Activated CD4-positive, alpha-beta T cell treated with anti-CD3 and anti-CD28 coated beads, Interleukin-2, amount 10 ng/mL, durations not matched to agents 7 days and 5 days (primary cell): ENCODE data around the gene FPR3. TPM values are rescaled to one million over a fixed set of nuclear protein-coding genes. Genes with fewer than 3 reads are reported as not detected.

Experiments used
- CTCF ChIA-PET: fragments of 350-600 bp; sonication (Branson Sonifier 250); formaldehyde crosslinking; loops from one replicate; lab custom pipeline; 2021; ENCODE audit warnings: antibody characterized with exemption; lab: Charles Lee
- POLR2A ChIA-PET: fragments of 350-600 bp; sonication (Branson Sonifier 250); formaldehyde crosslinking; loops from one replicate; lab custom pipeline; 2021; ENCODE audit warnings: antibody characterized with exemption; lab: Charles Lee
- DNase-seq: peaks from one replicate; pipeline ENCODE4 v3.0.0-alpha.2; 2020
- H3K27ac Mint-ChIP-seq: one replicate; pipeline ENCODE4 v1.8.0; 2021; ENCODE audit warnings: mild to moderate bottlenecking, moderate library complexity, mixed read lengths
- H3K27me3 Mint-ChIP-seq: one replicate; pipeline ENCODE4 v1.8.0; 2021; ENCODE audit warnings: mixed read lengths
- H3K36me3 Mint-ChIP-seq: one replicate; pipeline ENCODE4 v1.8.0; 2021; ENCODE audit warnings: low read depth, mixed read lengths
- H3K4me1 Mint-ChIP-seq: one replicate; pipeline ENCODE4 v1.8.0; 2021; ENCODE audit warnings: mixed read lengths
- H3K4me3 Mint-ChIP-seq: one replicate; pipeline ENCODE4 v1.8.0; 2021; ENCODE audit warnings: mild to moderate bottlenecking, moderate library complexity, mixed read lengths
- H3K9me3 Mint-ChIP-seq: one replicate; pipeline ENCODE4 v1.8.0; 2021; ENCODE audit warnings: mixed read lengths
- total RNA-seq, 2 experiments: library from RNA; stranded (reverse); gene quantifications; one replicate each; pipeline ENCODE4 v1.2.3, GENCODE V29; 2021

Gene FPR3
- total RNA-seq, 2 experiments from 2014 or later = not detected

GRCh38 chr19:51786646-51787494 lies 8.1 kb upstream of the FPR3 start:
- Mint-ChIP-seq H3K27me3 (no peaks in the 10 kb centered on the region), H3K4me1 (no peaks in the 10 kb centered on the region), H3K27ac (no peak overlapping the region), H3K4me3 (no peak overlapping the region), H3K9me3 (peaks cover 13% of the 10 kb centered on the region), H3K36me3 (no peaks in the 10 kb centered on the region)
- ChIA-PET POLR2A (no interaction called here), CTCF (interaction anchor here (0.6 kb wide), 1 partner anchor 74 kb away, joined by 4 read pairs; no protein-coding TSS in a partner anchor)
- no peak for DNase-seq

DNA sequence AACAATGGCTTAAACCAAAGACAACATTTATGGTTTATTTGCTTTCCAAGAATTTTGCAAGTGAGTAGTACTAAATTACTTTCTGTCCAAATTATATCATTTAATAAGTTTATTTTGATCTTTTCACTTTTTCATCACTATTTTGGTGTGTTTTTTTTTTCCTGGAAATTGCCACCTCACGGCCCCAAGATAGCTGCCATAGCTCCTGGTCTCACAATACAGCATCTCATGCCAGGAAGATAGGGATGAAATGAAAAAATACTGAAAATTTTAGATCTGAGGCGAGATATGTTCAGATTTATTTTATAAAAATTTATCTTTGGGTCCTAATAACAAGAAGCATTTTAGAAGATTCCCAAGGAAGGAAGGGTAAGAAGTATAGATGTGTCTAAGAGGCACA lies 6.9 kb upstream of the FPR3 start:
- CTCF ChIA-PET = no interaction called here
- Mint-ChIP-seq H3K36me3 (no peaks in the 10 kb centered on the region), H3K27ac (no peak overlapping the region), H3K4me3 (no peak overlapping the region), H3K27me3 (no peaks in the 10 kb centered on the region), H3K4me1 (no peaks in the 10 kb centered on the region), H3K9me3 (peaks cover 19% of the 10 kb centered on the region)
- DNase-seq = no peak
- POLR2A ChIA-PET = no interaction called here

DNA sequence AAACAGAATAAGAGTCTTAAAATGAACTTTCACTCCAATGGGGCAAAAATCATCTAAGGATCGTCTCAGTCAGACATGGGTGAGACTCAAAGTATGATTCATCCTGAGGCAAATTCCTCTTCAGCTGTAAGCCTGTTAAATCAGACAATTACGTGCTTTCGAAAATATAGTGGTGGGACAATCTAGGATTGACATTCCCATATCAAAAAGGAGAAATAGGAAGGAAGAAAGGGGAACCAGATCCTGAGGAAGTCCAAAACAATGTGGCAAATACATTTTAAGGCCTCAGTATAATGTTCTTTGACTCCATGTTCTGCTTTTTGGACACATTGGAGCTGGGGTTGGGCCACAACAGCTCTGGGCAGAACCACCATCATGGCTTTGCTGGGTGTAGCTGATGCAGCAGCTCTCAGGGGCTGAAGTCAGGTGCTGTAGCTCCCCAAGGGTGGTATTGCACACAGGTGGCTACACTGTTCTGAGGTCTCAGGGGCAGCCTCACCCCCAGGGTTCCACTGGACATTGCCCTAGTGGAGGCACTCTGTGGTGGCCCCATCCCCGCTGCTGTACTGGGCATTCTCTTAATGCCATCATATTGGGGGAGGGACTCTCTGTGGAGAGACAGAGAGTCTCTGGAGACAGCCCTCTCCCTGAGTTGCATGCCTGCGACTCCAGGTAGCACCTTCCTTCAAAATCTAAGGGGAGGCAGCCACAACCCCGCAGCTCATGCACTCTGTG lies 5.7 kb upstream of the FPR3 start:
- H3K36me3 Mint-ChIP-seq = no peaks in the 10 kb centered on the region
- H3K27ac Mint-ChIP-seq = no peak overlapping the region
- H3K4me1 Mint-ChIP-seq = no peaks in the 10 kb centered on the region
- no peaks in the 10 kb centered on the region for H3K27me3 Mint-ChIP-seq
- CTCF ChIA-PET = no interaction called here
- H3K4me3 Mint-ChIP-seq = no peak overlapping the region
- DNase-seq = no peak
- peaks cover 19% of the 10 kb centered on the region for H3K9me3 Mint-ChIP-seq
- POLR2A ChIA-PET = no interaction called here

GRCh38 chr19:51792932-51793331 lies 2.0 kb upstream of the FPR3 start:
- Mint-ChIP-seq H3K27ac (no peak overlapping the region), H3K9me3 (peaks cover 29% of the 10 kb centered on the region), H3K4me3 (no peak overlapping the region), H3K4me1 (no peaks in the 10 kb centered on the region), H3K27me3 (no peaks in the 10 kb centered on the region), H3K36me3 (no peaks in the 10 kb centered on the region)
- DNase-seq = no peak
- ChIA-PET POLR2A (no interaction called here), CTCF (no interaction called here)

GRCh38 chr19:51793994-51794393 lies 963 bp upstream of the FPR3 start:
- Mint-ChIP-seq H3K27me3 (no peaks in the 10 kb centered on the region), H3K4me1 (no peaks in the 10 kb centered on the region), H3K9me3 (peaks cover 31% of the 10 kb centered on the region), H3K36me3 (no peaks in the 10 kb centered on the region), H3K4me3 (no peak overlapping the region), H3K27ac (no peak overlapping the region)
- no peak for DNase-seq
- POLR2A ChIA-PET = no interaction called here
- CTCF ChIA-PET = no interaction called here

- DNase-seq = no peak
- Mint-ChIP-seq H3K4me1 (no peaks in the 10 kb centered on the region), H3K27ac (no peak overlapping the region), H3K36me3 (no peaks in the 10 kb centered on the region), H3K27me3 (no peaks in the 10 kb centered on the region), H3K9me3 (peaks cover 35% of the 10 kb centered on the region), H3K4me3 (no peak overlapping the region)
- ChIA-PET CTCF (no interaction called here), POLR2A (no interaction called here)
Observed at GRCh38 chr19:51796195-51796679, 1.3 kb downstream of the FPR3 start.

GRCh38 chr19:51797480-51797879 lies 2.5 kb downstream of the FPR3 start:
- CTCF ChIA-PET = no interaction called here
- no peak overlapping the region for H3K4me3 Mint-ChIP-seq

DNA sequence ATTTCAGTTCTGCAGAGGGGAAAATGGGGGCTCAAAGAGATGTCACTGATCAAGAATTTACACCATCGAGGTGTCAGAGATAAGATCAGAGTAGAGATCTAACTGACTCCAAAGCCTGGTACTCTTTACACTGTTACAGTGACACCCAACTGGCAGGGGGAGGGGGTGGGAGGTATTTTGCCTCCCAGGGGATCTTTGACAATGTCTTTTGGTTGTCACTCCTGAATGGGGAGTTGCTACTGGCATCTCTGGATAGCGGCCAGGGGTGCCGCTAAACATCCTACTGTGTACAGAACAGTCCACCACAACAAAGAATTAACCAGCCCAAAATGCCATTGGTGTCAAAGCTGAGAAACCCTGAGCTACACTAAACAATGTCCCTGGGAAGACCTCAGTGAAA lies 3.1 kb downstream of the FPR3 start:
- DNase-seq = no peak
- H3K27me3 Mint-ChIP-seq = no peaks in the 10 kb centered on the region
- H3K4me1 Mint-ChIP-seq = no peaks in the 10 kb centered on the region
- ChIA-PET CTCF (no interaction called here), POLR2A (no interaction called here)
- no peak overlapping the region for H3K27ac Mint-ChIP-seq
- peaks cover 29% of the 10 kb centered on the region for H3K9me3 Mint-ChIP-seq
- no peak overlapping the region for H3K4me3 Mint-ChIP-seq
- H3K36me3 Mint-ChIP-seq = no peaks in the 10 kb centered on the region

More at GRCh38 chr19:51797480-51797879, 2.5 kb downstream of the FPR3 start:
- Mint-ChIP-seq H3K36me3 (no peaks in the 10 kb centered on the region), H3K4me1 (no peaks in the 10 kb centered on the region), H3K27me3 (no peaks in the 10 kb centered on the region), H3K27ac (no peak overlapping the region), H3K9me3 (peaks cover 32% of the 10 kb centered on the region)
- POLR2A ChIA-PET = no interaction called here
- no peak for DNase-seq

- H3K27me3 Mint-ChIP-seq = no peaks in the 10 kb centered on the region
- CTCF ChIA-PET = interaction anchor here (1.9 kb wide), 1 partner anchor 10 kb away, joined by 5 read pairs; no protein-coding TSS in a partner anchor
- no peak overlapping the region for H3K4me3 Mint-ChIP-seq
- H3K9me3 Mint-ChIP-seq = peaks cover 33% of the 10 kb centered on the region
- H3K36me3 Mint-ChIP-seq = no peaks in the 10 kb centered on the region
- no peaks in the 10 kb centered on the region for H3K4me1 Mint-ChIP-seq
- H3K27ac Mint-ChIP-seq = no peak overlapping the region
- POLR2A ChIA-PET = no interaction called here
- no peak for DNase-seq
Observed at GRCh38 chr19:51799034-51799773, 4.2 kb downstream of the FPR3 start.

GRCh38 chr19:51799774-51800472 lies 5.0 kb downstream of the FPR3 start:
- ChIA-PET POLR2A (no interaction called here), CTCF (interaction anchor here (1.9 kb wide), 1 partner anchor 9 kb away, joined by 5 read pairs; no protein-coding TSS in a partner anchor)
- no peak overlapping the region for H3K27ac Mint-ChIP-seq

DNA sequence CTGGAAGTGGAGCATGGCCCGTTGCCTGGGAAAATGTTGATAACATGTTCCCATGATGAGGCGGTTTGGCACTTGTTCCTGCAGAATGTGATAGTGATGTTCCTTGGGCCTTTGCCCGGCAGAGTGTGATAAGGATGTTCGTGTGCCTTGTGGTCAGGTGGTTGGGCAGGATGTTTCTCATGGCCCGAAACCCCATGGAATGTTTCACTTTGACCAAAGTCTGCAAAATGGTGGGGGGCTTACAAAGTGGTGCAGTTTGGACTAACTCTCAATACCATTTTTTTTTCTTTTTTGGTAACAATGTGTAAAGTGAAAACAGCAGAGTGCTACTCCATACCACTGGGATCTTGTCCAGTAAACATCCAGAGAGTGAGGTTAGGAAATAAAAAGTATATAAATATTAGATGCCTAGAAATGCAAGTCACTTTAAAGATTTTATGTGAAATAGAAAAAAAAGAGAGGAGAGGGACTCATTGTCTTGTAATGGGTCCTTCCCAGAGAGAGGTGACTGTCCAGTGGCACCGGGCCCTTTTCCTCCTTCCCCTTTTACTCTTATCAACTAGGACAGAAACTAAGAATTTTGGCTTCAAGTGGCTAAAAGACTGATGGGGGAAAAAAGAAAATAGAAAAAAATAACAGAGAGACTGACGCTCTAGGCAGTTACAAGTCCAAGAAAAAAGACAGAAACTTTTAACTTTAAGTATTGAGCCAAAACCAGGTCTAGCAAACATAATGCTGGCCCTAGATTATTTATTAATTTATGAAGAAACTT lies 5.7 kb downstream of the FPR3 start:
- Mint-ChIP-seq H3K27me3 (no peaks in the 10 kb centered on the region), H3K4me3 (no peak overlapping the region), H3K27ac (no peak overlapping the region), H3K9me3 (peaks cover 36% of the 10 kb centered on the region), H3K36me3 (no peaks in the 10 kb centered on the region), H3K4me1 (no peaks in the 10 kb centered on the region)
- no peak for DNase-seq
- POLR2A ChIA-PET = no interaction called here
- CTCF ChIA-PET = interaction anchor here (1.9 kb wide), 1 partner anchor 8 kb away, joined by 5 read pairs; no protein-coding TSS in a partner anchor

More at GRCh38 chr19:51799774-51800472, 5.0 kb downstream of the FPR3 start:
- Mint-ChIP-seq H3K4me1 (no peaks in the 10 kb centered on the region), H3K9me3 (peaks cover 36% of the 10 kb centered on the region), H3K4me3 (no peak overlapping the region), H3K36me3 (no peaks in the 10 kb centered on the region), H3K27me3 (no peaks in the 10 kb centered on the region)
- no peak for DNase-seq

DNA sequence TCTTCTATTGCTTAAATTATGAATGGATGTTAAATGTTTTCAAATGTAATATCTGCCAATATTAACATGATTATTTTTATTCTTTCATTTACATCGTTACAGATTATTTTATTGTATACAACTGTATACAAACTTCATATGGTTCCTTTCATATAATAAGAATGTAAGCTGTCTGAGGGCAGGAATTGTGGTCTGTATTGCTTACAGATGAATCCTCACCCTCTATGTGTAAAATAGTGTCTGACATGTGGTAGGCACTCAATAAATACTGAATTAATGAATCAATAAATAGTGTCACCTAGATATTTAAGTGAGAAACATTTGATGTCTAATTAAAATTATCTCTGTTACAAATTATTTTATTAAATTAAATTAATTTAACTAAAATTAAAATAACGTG lies 7.8 kb downstream of the FPR3 start:
- no peaks in the 10 kb centered on the region for H3K36me3 Mint-ChIP-seq
- ChIA-PET CTCF (no interaction called here), POLR2A (no interaction called here)
- no peaks in the 10 kb centered on the region for H3K27me3 Mint-ChIP-seq
- peaks cover 29% of the 10 kb centered on the region for H3K9me3 Mint-ChIP-seq
- no peak overlapping the region for H3K27ac Mint-ChIP-seq
- no peak overlapping the region for H3K4me3 Mint-ChIP-seq
- H3K4me1 Mint-ChIP-seq = no peaks in the 10 kb centered on the region
- DNase-seq = no peak
